ENCODE data around the gene CCDC57. TPM values are rescaled to one million over a fixed set of nuclear protein-coding genes. Genes with fewer than 3 reads are reported as not detected.

Gene CCDC57
- total RNA-seq, 1 donor from 2014 or later, result 57.9 TPM

DNA sequence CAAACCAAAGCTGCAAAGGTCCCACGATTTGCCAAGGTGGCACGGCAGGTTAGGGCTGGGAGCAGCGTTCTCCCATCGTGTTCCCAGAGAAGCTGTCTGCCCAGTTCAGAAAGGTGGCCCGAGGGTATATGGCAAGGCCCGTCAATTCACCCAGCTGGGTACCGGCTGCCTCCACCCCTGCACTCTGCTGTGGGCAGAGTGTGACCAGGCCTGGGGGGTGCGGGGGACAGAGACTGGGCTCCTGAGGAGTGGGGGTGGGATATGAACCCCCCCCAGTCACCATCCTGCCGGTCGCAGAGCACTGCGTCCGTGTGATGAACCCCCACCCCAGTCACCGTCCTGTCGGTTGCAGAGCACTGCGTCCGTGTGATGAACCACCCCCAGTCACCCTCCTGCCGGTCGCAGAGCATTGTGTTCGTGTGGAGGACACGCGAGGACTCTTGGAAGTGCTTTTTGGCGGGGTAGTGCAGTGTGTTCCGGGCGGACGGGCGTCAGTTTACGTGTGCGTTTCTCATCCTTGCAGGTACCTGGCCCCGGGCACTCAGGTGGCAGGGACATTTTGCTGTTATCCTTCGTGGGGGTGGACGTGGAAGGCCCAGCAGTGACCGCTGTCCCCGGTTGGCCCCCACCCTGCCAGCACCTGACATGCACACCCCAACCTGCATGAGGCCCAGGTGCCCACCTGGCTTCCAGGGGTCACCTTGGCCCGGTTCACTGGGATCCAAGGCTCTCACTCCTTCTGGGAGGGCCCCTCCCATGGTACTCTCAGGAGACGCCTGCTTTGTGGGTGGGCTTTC lies 111.9 kb downstream of the CCDC57 start:
- Mint-ChIP-seq H3K4me1 (ENCODE audit: unreplicated experiment) (peaks cover 29% of the 10 kb centered on the region), H3K36me3 (ENCODE audit: unreplicated experiment) (no peaks in the 10 kb centered on the region), H3K4me3 (ENCODE audit: unreplicated experiment) (no peak overlapping the region), H3K27me3 (ENCODE audit: unreplicated experiment) (no peaks in the 10 kb centered on the region), H3K9me3 (ENCODE audit: unreplicated experiment) (no peaks in the 10 kb centered on the region), H3K27ac (ENCODE audit: unreplicated experiment) (no peak overlapping the region)
- TF ChIP-seq CTCF (IDR thresholded peaks at IDR 0.05), result no peak
- no peak for DNase-seq (ENCODE audit: extremely low spot score, unreplicated experiment)

- no peak for DNase-seq (ENCODE audit: extremely low spot score, unreplicated experiment)
- no peak for TF ChIP-seq CTCF (IDR thresholded peaks at IDR 0.05)
- Mint-ChIP-seq H3K36me3 (ENCODE audit: unreplicated experiment) (no peaks in the 10 kb centered on the region), H3K27ac (ENCODE audit: unreplicated experiment) (peak overlapping the region; percentile 76), H3K9me3 (ENCODE audit: unreplicated experiment) (no peaks in the 10 kb centered on the region), H3K27me3 (ENCODE audit: unreplicated experiment) (no peaks in the 10 kb centered on the region), H3K4me3 (ENCODE audit: unreplicated experiment) (peak overlapping the region; percentile 71), H3K4me1 (ENCODE audit: unreplicated experiment) (peaks cover 27% of the 10 kb centered on the region)
Observed at GRCh38 chr17:82098939-82099763, 113.5 kb downstream of the CCDC57 start.

- peak; percentile 98 for DNase-seq (ENCODE audit: extremely low spot score, unreplicated experiment)
- peaks cover under 1% of the 10 kb centered on the region for H3K36me3 Mint-ChIP-seq (ENCODE audit: unreplicated experiment)
- H3K27ac Mint-ChIP-seq (ENCODE audit: unreplicated experiment), result no peak within 1 kb of the TSS
- no peaks in the 10 kb centered on the region for H3K27me3 Mint-ChIP-seq (ENCODE audit: unreplicated experiment)
- peaks cover 25% of the 10 kb centered on the region for H3K4me1 Mint-ChIP-seq (ENCODE audit: unreplicated experiment)
- peak within 1 kb of the TSS; percentile 67 for H3K4me3 Mint-ChIP-seq (ENCODE audit: unreplicated experiment)
- peak; percentile 65 for TF ChIP-seq CTCF (IDR thresholded peaks at IDR 0.05)
- no peaks in the 10 kb centered on the region for H3K9me3 Mint-ChIP-seq (ENCODE audit: unreplicated experiment)
Observed at GRCh38 chr17:82098169-82098938, 114.3 kb downstream of the CCDC57 start, which contains the start of gene FASN. Gene FASN, minus strand, starts transcription at chr17:82098236. Its CDS starts 1,791 bp downstream, at chr17:82096445.

DNA sequence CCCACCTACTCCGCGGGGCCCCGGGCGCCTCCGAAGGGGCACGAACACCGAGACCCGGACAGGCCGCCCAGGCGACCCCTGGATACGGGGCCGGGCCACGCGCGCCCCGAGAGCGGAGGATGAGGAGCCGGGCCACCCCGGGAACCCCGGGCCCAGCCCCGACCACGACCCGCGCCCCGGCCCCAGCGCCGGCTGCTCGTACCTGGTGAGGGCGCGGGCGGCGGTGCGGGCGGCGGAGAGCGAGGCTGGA lies 114.8 kb downstream of the CCDC57 start:
- no peak for TF ChIP-seq CTCF (IDR thresholded peaks at IDR 0.05)
- peak overlapping the region; percentile 54 for H3K4me3 Mint-ChIP-seq (ENCODE audit: unreplicated experiment)
- H3K4me1 Mint-ChIP-seq (ENCODE audit: unreplicated experiment), result peaks cover 25% of the 10 kb centered on the region
- no peaks in the 10 kb centered on the region for H3K27me3 Mint-ChIP-seq (ENCODE audit: unreplicated experiment)
- H3K9me3 Mint-ChIP-seq (ENCODE audit: unreplicated experiment), result no peaks in the 10 kb centered on the region
- no peak overlapping the region for H3K27ac Mint-ChIP-seq (ENCODE audit: unreplicated experiment)
- DNase-seq (ENCODE audit: extremely low spot score, unreplicated experiment), result no peak
- H3K36me3 Mint-ChIP-seq (ENCODE audit: unreplicated experiment), result peaks cover 3% of the 10 kb centered on the region
